NCI-H2196 (cell line): Measurements from ENCODE around the gene HK1.

ENCODE experiments used
- DNase-seq: peaks from one replicate; lab custom pipeline; 2025; ENCODE audit not compliant: unreplicated experiment; lab: John Stamatoyannopoulos, UW

Gene HK1

DNA sequence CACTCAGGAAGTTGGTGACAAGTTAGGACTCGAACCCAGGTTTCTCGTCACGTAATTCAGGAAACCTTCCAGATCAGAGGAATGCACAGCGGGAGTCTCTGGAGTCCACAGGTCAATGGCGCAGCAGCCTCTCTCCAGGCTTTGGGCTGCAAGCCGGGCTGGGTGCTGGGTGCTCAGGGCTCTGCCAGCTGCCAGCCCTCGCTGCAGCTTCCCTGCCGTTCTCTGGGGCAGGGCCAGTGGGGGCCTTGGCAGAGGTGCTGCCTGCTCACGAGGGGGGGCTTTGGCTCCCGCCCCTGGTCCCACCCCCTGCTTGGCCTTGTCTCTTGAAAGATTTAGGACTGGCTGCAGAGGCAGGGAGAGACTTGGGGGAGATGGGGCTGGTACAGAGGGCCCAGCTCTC is 138.4 kb downstream of the HK1 start, which contains the start of gene TACR2:
TSS of gene TACR2 (minus strand) at position 224 of the 400 bp plus-strand sequence. CDS start 595 bp downstream, outside the sequence.
- DNase-seq, result no peak

DNA sequence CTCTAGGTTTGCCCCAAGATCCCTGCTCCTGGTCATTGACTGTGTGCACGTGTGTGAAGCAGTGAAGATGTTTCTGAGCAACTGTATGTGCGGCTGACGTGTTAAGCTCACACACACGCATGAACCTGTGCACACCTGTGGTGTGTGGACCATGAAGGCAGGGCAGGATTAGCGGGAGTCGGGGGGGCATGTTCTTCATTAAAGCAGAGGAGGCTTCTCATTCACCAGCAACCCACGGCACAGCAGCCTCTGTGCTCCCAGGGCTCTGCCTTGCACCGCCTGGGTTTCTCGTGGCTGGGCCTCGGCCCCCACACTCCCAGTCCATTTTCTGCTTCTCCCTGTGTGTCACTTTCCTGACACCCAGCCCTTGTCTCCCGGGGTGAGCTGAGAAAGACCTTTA is 139.2 kb downstream of the HK1 start:
- DNase-seq, result no peak

DNA sequence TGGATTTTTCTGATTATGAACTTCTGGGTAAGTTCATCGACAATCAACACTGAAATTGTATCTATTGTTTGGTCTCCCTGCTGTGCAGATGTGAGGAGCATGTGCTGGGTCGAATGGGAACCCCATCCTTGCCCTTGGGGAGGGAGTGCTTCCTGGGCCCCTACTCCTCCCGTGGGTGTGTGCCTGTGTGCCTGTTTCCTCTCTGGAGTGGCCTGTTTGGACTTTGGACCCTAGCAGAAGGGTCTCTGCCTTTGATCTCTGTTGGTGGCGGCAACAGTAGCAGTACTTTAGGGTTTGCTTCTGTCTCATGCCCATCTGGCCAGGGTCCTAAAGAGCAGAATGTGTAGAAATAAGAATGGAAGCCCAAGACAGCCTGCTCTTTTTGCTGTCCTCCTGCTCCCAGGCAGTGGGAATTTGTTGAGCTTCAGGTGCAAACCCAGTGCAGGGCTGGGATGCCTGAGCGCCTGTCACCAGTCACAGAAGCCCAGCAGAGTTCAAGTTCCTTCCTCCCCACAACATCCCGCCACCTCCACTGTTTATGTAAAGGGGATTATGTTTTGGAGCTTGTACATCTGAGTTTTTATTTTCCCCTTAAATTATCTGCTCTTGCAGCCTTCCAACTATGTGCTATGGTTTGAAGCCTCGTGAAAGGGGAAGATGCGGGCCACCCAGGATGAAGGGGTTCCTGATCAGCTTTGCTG is 139.9 kb downstream of the HK1 start:
- no peak for DNase-seq

DNA sequence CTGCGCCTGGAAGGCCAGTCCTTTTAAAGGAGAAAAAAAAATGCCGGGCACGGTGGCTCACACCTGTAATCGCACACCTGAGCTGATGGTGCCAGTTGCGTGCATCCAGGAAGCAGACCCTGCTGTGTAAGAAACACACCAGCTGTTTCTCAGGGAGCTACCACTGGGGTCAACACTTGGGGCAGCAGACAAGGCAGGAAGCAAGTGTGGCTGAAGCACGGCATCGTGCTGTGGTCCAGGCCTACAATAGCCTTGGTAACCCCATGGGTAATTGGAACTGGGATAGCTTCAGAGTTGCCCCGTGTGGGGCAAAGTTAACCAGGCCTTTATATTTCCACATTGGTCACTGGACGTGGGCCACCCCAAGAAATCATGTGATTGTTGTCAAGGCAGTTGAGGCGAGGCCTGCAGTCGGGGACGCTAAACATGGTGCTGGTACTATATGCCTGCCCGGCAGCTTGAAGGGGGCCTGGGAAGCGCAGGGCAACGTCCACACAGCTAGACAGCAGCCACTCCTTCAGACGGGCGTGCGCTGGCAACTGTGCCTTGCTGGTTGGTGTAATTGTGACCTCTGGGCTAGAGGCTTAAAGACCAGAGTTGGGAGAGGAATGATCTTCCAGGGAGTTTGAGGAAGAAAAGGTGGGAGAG is 140.9 kb downstream of the HK1 start:
- no peak for DNase-seq

DNA sequence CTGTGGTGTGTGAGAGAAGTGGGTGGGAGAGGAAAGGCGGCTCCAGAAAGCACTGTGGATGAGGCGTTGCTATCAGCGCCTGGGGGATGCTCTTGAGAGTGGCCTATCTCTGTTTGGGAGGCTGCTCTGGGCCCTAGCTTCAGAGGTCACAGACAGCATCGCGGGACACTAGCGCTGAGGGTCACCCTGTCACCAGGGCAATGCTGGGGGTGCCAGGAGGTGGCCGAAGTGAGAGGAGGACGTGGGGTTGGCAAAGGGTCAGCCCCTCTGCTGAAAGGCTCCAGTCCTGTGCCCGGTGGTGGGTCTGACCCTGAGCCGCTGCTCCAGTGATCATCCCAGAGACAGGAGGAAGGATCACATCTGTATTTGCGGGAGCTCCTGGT is 141.4 kb downstream of the HK1 start:
- no peak for DNase-seq

DNA sequence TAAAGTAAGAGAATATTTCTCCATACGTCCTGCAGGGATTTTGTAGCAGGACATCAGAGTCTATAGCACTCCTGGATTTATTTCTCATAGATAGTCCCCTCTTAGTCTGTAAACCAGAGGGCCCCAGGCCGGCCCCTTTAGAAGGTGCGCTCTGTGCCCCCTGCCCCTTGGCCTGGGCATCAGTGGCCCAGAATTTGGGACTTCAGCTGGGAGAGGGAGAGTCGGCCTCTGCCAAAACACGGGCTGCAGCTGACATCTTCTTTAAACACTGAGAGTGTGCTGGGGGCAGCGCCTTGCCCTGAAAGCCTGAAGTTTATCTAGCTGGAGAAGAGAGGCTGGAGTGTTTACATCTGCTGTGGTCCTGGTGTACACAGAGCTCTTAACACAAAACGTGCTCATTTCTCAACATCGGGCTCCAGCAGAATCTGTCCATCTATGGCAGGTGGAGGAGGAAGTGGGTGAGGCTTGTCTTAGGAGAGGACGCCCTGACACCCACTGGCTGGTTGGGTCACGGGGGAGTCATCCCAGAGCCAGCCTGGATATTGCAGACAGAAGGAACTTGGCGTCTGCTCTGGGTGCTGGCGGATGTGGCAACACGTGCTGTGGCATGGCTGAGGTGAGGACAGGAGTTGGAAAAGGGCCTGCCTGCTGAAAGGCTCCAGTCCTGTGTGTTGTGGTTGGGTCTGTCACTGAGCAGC is 143.5 kb downstream of the HK1 start:
- peak; percentile 60 for DNase-seq

DNA sequence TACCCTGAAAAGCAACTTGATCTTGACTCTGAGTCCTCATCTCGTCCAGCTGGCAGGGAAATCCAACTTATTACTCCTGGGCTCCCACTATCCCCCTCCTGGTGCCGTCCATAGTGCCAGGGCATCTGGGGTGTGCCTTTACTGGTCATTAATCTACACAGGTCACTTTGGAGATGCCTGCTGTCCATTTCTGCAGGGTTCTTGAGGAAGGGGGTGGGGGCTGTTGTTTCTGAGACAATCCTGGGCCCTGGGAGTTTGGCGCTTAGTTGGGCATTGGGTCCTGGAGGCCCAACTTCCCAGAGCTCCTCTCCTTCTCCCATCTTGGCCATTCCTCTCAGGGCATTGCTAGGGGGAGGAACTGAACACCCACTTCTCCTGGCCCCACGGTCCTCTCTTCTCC is 144.4 kb downstream of the HK1 start:
- no peak for DNase-seq

DNA sequence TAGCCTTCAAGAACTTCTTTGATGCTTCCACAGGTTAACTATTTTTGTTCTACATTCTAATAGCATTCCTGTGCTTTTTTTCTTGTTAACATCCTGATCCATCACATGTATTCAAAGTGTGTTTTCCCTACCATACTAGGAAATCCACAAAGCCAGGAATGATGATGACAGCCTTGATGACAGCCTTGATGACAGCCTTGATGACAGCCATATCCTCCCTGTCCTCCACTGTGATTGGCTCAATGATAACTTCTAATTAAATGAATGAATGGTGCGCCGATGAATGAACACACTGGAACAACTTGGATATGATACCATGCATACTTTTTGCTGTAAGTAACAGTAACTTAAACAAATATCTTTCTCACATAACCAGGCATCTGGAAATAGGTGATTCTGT is 146.7 kb downstream of the HK1 start:
- DNase-seq, result no peak

DNA sequence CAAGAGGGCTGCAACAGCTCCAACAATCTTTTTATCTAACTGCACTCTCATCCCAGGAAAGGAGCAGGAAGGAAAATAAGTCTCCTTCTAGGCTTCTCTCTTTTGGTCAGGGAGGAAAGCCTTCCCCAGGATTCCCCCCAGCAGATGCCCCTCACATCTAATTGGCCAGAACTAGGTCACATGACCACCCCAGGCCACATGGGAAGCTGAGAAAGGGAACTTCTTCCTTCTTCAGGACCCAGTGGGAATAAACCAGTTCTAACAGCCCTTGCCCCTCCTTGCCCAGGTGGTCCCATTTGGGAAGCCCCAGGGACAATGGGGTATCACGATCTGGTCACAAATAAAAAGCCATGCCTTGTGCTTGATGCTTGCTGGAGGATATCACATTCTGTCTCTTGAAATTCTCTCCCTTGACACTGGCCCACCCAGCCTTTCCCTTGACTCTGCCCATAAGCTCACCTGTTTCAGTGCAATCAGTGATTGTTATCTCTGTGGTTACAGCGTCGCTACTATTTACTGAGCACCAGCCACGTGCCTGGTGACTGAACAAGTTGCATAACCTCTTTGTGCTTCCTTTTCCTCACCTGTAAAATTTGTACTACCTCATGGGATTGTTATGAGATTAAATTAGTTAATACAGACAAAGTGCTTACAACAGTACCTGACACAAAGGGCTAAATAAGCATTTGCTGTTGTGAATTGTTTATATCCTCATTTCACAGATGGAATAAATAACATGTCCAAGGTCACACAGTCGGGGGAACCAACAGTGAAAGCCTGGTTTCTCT is 147.4 kb downstream of the HK1 start:
- DNase-seq, result peak; percentile 49

DNA sequence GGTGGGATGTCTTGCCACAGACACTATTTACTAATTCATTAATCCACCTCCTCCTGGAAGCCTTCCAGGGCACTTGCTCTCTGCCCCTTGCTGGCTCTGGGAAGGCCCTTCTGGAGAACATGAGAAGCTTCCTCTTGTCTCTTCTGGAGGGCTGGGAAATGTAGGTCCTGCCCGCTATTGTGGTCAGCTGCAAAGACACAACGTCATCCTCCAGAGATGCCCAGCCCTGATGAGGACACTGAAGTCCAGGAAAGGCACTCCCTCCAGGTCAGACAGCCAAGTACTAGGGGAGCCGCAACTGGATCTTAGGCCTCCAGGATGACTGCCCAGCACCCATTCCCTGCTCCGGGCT is 148.1 kb downstream of the HK1 start:
- peak; percentile 38 for DNase-seq

DNA sequence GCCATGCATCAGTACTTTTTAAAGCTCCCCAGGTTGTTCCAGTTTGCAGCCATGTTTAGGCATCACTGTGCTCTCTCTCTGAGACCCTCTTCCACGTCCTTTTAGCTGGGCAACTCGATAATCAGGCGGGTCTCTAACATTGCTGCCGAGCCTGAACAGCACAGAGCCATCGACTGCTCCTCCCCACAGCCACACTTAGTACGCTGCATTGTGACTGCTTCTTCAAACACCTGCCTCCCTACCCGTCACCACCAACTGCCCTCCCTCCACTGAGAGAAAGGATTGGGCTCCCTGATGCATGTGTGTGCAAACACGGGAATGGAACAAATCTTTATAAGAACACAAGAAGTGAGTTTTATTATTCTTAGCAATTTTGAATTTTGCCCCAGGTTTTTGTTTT is 149.9 kb downstream of the HK1 start:
- DNase-seq, result no peak

DNA sequence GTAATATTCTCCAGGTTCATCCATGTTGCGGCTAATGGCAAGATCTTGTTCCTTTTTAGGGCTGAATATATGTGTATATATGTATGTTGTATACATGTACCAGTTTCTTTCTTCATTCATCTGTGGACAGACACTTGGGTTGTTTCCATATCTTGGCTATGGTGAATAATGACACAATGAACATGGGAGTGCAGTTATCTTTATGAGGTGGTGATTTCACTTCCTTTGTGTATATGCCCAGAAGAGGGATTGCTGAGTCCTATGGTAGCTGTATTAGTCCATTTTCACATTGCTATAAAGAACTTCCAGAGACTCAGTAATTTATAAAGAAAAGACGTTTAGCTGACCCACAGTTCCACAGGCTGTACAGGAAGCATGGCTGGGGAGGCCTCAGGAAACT is 155.9 kb downstream of the HK1 start:
- no peak for DNase-seq

DNA sequence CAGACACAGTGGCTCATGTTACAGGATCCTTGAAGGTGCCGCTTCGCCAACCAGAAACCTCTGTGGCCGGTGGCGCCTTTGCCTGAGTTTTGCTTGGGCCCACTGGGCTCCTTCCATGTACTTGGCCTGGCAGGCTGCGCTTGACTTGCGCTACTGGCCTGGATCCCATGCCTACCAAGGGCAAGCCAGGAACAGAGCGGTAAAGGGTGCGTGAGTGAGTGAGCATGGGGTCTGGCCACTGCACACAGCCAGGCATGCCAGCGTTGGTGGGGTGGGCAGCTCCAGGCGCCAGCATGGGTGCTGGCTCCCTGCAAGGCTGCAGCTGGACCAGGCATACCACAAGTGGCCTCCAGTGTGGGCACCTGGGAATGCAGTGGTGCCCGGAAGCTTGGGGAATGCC is 156.6 kb downstream of the HK1 start:
- DNase-seq, result no peak

DNA sequence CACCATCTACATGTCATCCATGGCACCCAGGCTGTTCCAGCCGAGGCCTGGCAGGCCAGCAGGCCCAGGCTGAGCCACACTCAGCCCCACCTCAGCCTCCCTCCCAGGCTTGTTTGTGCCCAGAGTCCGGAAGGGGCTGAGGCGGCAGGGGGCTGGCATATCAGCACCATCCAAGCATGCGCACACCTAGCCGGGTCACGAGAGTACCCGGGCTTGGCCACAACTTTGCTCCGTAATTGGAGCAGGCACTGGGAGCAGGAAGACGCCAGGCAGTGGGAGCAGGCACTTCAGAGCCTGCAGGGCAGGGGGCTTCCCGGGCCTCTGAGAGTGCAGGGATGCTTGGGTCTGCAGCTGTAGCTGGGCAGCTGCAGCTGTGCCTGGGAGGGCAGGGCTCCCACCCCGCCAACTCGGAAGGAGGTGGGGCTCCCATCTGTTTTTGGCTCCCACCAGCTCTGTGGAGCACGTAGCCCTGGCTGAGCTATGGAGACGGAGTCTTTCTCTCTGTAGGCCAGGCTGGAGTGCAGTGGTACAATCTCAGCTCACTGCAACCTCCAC is 157.7 kb downstream of the HK1 start:
- DNase-seq, result no peak

DNA sequence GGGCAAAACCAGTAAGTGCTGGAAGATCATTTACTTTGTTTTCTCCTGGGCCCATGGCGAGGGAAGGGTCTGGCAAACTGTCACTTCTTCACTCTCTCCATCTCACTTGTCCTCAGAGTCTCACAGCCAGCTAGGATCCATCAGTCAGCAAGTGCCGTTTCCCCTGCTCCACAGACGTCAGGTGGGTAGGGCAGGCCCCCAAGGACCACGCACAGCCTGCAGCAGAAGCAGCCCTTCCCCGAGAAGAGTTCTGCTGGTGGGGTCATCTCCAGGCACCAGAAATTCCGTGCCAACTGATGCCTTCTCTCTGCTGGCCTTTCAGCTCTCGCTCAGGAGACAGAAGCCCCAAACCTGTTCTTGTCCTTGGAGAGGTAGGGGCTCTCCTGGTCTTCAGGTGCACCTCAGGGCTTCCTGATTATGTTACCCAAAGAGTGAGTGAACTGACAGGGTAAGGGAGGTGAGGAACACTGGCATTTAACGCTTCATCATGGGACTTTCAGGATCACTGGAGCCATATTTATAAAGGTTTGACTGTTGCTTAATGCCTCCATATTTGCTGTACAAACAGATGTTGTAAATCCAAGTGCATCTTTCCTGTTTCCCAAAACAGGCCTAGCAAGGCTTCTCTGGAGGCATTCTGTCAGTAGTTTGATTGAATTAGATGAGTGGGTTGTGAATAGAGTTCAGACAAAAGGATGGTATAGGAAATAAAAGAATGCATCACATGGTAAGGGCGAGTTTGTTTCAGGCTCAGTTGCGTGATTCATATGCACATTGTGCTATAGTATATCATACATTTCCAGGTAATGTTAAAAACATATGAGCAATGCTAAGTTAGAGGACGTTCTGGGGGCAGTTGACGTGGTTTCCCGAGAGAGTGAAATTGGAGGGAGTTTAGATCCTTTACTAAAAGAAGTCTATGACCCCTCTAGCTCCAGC is 159.3 kb downstream of the HK1 start:
- DNase-seq, result no peak

DNA sequence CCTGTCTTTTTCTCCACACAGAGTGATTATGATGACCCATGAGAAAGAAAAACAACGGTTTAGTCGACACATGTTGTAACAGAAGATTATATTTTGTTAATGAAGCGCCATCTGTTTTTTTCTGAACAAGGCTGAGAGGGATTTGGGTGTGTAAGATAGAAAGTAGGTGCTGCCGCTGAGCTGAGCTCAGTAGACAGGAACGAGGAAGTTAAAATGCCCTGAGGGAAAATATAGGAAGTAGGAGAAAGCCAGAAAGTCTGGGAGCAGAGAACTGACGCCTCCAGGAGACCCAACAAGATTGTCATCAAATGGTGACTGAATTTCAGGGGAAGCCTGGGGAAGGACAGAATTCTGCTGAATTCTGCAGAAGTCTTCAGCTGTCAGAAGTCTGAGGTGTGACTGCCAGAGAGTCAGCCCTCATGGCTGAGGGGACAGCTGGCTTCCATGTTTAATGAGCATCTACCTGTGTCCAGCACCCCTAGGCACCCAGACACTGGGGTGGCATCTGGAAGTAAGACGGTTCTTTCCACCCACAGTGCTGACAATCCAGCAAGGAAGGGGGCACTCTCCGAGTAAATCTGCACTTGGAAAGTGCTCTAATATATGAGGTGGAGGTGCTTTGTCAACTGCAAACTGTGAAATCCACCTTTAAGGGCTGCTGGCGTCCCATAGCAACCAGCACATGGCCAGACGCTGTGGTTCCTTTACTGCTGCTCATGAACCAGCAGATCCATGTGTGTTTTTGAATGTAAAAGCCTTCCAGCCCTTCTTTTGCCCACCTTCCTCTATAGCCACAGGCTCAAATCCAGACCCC is 160.4 kb downstream of the HK1 start:
- no peak for DNase-seq

DNA sequence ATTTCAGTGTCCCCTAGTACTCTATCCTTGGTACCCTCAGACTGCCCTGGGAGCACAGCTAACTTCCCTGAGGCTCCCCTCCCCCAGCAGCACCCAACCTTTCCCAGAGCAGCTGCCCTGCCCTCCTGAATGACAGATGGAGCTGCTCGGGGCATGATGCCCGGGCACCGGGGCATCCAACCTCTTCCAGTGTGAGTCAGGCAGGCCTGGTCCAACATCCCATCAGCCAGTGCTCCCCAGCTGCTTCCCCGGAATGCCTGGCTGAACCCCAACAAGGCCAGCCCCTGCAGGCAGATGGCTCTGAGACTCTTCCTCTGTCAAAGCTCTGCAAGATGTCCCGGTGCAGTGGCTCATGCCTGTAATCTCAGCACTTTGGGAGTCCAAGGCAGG is 161.0 kb downstream of the HK1 start:
- DNase-seq, result no peak

DNA sequence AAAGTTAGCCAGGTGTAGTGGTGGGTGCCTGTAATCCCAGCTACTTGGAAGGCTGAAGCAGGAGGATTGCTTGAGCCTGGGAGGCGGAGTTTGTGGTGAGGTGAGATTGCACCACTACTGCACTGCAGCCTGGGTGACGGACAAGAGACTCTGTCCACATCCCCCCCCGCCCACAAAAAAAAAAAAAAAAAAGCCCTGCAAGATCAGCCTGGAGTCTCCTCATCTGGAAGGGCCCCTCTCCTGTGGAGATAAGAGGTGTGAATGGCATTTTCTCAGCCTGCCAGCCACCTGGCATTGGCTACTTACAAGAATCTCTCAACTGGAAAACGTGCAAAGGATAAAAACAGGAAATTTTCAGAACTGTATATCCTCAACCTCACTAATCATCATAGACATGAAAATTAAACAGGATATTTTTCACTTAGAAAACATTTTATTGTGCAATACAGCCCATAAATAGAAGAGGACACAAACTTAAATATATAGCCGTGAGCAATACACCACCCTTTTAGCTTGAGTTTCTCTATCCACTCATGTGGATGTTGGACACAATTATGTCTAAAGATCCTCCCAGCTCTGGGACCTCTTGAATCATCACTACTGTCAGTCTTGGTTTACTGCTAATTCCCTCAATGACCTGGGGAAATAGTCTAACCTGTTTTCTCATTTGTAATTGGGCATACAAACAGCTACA is 161.7 kb downstream of the HK1 start:
- no peak for DNase-seq

DNA sequence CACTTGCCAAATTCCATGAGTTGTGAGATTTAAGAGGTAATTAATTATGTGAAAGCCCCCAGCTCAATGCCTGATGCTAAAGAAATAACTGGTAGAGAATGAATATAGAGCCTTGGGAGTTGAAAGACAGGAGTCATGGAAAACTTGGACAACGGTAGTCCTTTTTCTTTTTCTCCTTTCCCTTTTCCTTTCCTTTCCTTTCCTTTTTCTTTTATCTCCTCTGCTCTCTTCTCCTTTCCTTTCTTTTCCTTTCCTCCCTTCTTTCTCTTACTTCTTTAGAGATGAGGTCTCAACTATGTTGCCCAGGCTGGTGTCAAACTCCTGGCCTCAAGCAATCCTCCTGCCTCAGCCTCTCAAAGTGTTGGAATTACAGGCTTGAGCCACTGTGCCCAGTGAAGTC is 165.1 kb downstream of the HK1 start:
- DNase-seq, result no peak
